NCI-H524 (cell line): ENCODE measurements around the gene PLD5.
A peak's percentile ranks its signal among the peaks of the same experiment; 100 is the strongest.
"Not testable (repeated sequence)": the region's sequence is repeated elsewhere in the genome, so short reads cannot be mapped to it uniquely, and the experiment has no call there.

Experiments used
- DNase-seq, 2 experiments: peaks; one replicate each; lab custom pipeline; 2025; lab: John Stamatoyannopoulos, UW

PLD5 gene

GRCh38 chr1:242278406-242278805, 246.1 kb downstream of the PLD5 start:
- DNase-seq = peak in 1 of 2 experiments; percentile 50

GRCh38 chr1:242276769-242277168, 247.7 kb downstream of the PLD5 start:
- DNase-seq = not testable (repeated sequence)

GRCh38 chr1:242267004-242267403, 257.5 kb downstream of the PLD5 start:
- not testable (repeated sequence) for DNase-seq

- DNase-seq = not testable (repeated sequence)
Measured at GRCh38 chr1:242264419-242264818, 260.1 kb downstream of the PLD5 start.

GRCh38 chr1:242245255-242245654, 279.2 kb downstream of the PLD5 start:
- no peak for DNase-seq

- no peak for DNase-seq
Measured at GRCh38 chr1:242243472-242243871, 281.0 kb downstream of the PLD5 start.

- peak; percentile 28 to 59 for DNase-seq
Measured at GRCh38 chr1:242242983-242243382, 281.5 kb downstream of the PLD5 start.

GRCh38 chr1:242241936-242242335, 282.6 kb downstream of the PLD5 start:
- DNase-seq = no peak

GRCh38 chr1:242240691-242241090, 283.8 kb downstream of the PLD5 start:
- DNase-seq = no peak

- DNase-seq = peak in 1 of 2 experiments; percentile 26
Measured at GRCh38 chr1:242240077-242240476, 284.4 kb downstream of the PLD5 start.

GRCh38 chr1:242239398-242239797, 285.1 kb downstream of the PLD5 start:
- no peak for DNase-seq

- DNase-seq = no peak
Measured at GRCh38 chr1:242237051-242237450, 287.4 kb downstream of the PLD5 start.

- DNase-seq = no peak
Measured at GRCh38 chr1:242228991-242229390, 295.5 kb downstream of the PLD5 start.

GRCh38 chr1:242225767-242226573, 298.5 kb downstream of the PLD5 start:
- DNase-seq = no peak

GRCh38 chr1:242224878-242225766, 299.4 kb downstream of the PLD5 start:
- DNase-seq = not testable (repeated sequence)

- DNase-seq = no peak
Measured at GRCh38 chr1:242224461-242224860, 300.0 kb downstream of the PLD5 start.

GRCh38 chr1:242219905-242220304, 304.6 kb downstream of the PLD5 start:
- DNase-seq = no peak

- no peak for DNase-seq
Measured at GRCh38 chr1:242219298-242219901, 305.1 kb downstream of the PLD5 start.

- DNase-seq = no peak
Measured at GRCh38 chr1:242216368-242216767, 308.1 kb downstream of the PLD5 start.

- peak; percentile 77 to 95 for DNase-seq
Measured at GRCh38 chr1:242214455-242214854, 310.0 kb downstream of the PLD5 start.

GRCh38 chr1:242212961-242213360, 311.5 kb downstream of the PLD5 start:
- DNase-seq = not testable (repeated sequence)

GRCh38 chr1:242212401-242212800, 312.1 kb downstream of the PLD5 start:
- DNase-seq = no peak
